Neural progenitor cell (in vitro differentiated cells): ENCODE results near the gene DHRS13. TPM values are rescaled to one million over a fixed set of nuclear protein-coding genes. Genes with fewer than 3 reads are reported as not detected.

Source experiments
- DNase-seq: peaks from one replicate; pipeline ENCODE4 v3.0.0-alpha.2; 2016; ENCODE audit warnings: low spot score
- H2AFZ ChIP-seq: fragments of 200-600 bp; sonication (generic); replicated peaks from 2 replicates; pipeline ENCODE4 v1.6.1; 2016; ENCODE audit warnings: antibody characterized with exemption
- H3F3A ChIP-seq: fragments of 200-600 bp; sonication (generic); 2 replicates; pipeline ENCODE4 v1.6.1; 2016; ENCODE audit warnings: antibody characterized with exemption, low read depth
- H3K27ac ChIP-seq: fragments of 200-600 bp; sonication (generic); 2 replicates; pipeline ENCODE4 v1.5.1; 2016; ENCODE audit warnings: mild to moderate bottlenecking
- H3K27me3 ChIP-seq: fragments of 200-600 bp; sonication (generic); 2 replicates; pipeline ENCODE4 v1.6.1; 2016; ENCODE audit warnings: mild to moderate bottlenecking, moderate library complexity
- H3K36me3 ChIP-seq: fragments of 200-600 bp; sonication (generic); 2 replicates; pipeline ENCODE4 v1.5.1; 2016
- H3K4me1 ChIP-seq: fragments of 200-600 bp; sonication (generic); 2 replicates; pipeline ENCODE4 v1.6.1; 2016; ENCODE audit warnings: mixed run types
- H3K4me2 ChIP-seq: fragments of 200-600 bp; sonication (generic); 2 replicates; pipeline ENCODE4 v1.6.1; 2016
- H3K4me3 ChIP-seq: fragments of 200-600 bp; sonication (generic); 2 replicates; pipeline ENCODE4 v1.5.1; 2016
- H3K79me2 ChIP-seq: fragments of 200-600 bp; sonication (generic); 2 replicates; pipeline ENCODE4 v1.6.1; 2016; ENCODE audit warnings: low read depth
- H3K9ac ChIP-seq: fragments of 200-600 bp; sonication (generic); 2 replicates; pipeline ENCODE4 v1.6.1; 2016
- H3K9me3 ChIP-seq: fragments of 200-600 bp; sonication (generic); 2 replicates; pipeline ENCODE4 v1.5.1; 2016; ENCODE audit warnings: low read depth
- H4K20me1 ChIP-seq: fragments of 200-600 bp; sonication (generic); 2 replicates; pipeline ENCODE4 v1.6.1; 2016; ENCODE audit warnings: low read depth
- H3K27ac Mint-ChIP-seq: 3 replicates; pipeline ENCODE4 v1.8.0; 2021; ENCODE audit warnings: mixed read lengths
- H3K27me3 Mint-ChIP-seq: 2 replicates; pipeline ENCODE4 v1.8.0; 2022; ENCODE audit warnings: low read depth, mild to moderate bottlenecking, inconsistent platforms, moderate library complexity, mixed read lengths; ENCODE audit not compliant: insufficient read depth
- H3K36me3 Mint-ChIP-seq: 3 replicates; pipeline ENCODE4 v1.8.0; 2021; ENCODE audit warnings: mixed read lengths
- H3K4me1 Mint-ChIP-seq: 3 replicates; pipeline ENCODE4 v1.8.0; 2021; ENCODE audit warnings: mixed read lengths
- H3K4me3 Mint-ChIP-seq: 3 replicates; pipeline ENCODE4 v1.8.0; 2021; ENCODE audit warnings: mild to moderate bottlenecking, moderate library complexity, mixed read lengths
- H3K9me3 Mint-ChIP-seq: 3 replicates; pipeline ENCODE4 v1.8.0; 2020; ENCODE audit warnings: mixed read lengths
- CTCF ChIP-seq: fragments of 200-600 bp; sonication (generic); IDR thresholded peaks from 2 replicates; pipeline ENCODE4 v1.5.1; 2017; ENCODE audit warnings: antibody characterized with exemption, mild to moderate bottlenecking
- EZH2 ChIP-seq: fragments of 200-600 bp; sonication (generic); IDR thresholded peaks from 2 replicates; pipeline ENCODE4 v1.6.1; 2017; ENCODE audit warnings: antibody characterized with exemption, mild to moderate bottlenecking, moderate library complexity
- EZH2phosphoT487 ChIP-seq: fragments of 200-600 bp; sonication (generic); IDR thresholded peaks from 2 replicates; pipeline ENCODE4 v1.6.1; 2017; ENCODE audit warnings: antibody characterized with exemption
- total RNA-seq: library from RNA; depleted of rRNA; stranded (reverse); fragments of >200 nt; gene quantifications from 2 replicates; pipeline ENCODE4 v1.2.3, GENCODE V29; 2015; ENCODE audit warnings: low replicate concordance

Gene DHRS13
- total RNA-seq, 1 donor from 2014 or later = 25.6 TPM

- Histone ChIP-seq H3K9ac (no peak overlapping the region), H3K4me2 (no peak overlapping the region), H3K4me1 (no peaks in the 10 kb centered on the region), H3K27ac (no peak overlapping the region), H3F3A (no peaks in the 10 kb centered on the region), H3K79me2 (no peaks in the 10 kb centered on the region), H3K36me3 (no peaks in the 10 kb centered on the region), H4K20me1 (peaks cover 16% of the 10 kb centered on the region), H3K9me3 (no peaks in the 10 kb centered on the region), H2AFZ (no peak overlapping the region), H3K4me3 (no peak overlapping the region), H3K27me3 (no peaks in the 10 kb centered on the region)
- TF ChIP-seq EZH2phosphoT487 (no peak), EZH2 (no peak), CTCF (no peak)
- DNase-seq = no peak
- peaks cover 9% of the 10 kb centered on the region for H3K27me3 Mint-ChIP-seq
- H3K27ac Mint-ChIP-seq = no peak overlapping the region
- no peak overlapping the region for H3K4me3 Mint-ChIP-seq
- peaks cover 3% of the 10 kb centered on the region for H3K4me1 Mint-ChIP-seq
- H3K36me3 Mint-ChIP-seq = peaks cover 26% of the 10 kb centered on the region
- H3K9me3 Mint-ChIP-seq = no peaks in the 10 kb centered on the region
These were observed 20.6 kb downstream of the DHRS13 start for GRCh38 chr17:28882154-28882895.

GRCh38 chr17:28881533-28882056 is 21.3 kb downstream of the DHRS13 start:
- Histone ChIP-seq H3K36me3 (no peaks in the 10 kb centered on the region), H3K79me2 (no peaks in the 10 kb centered on the region), H3F3A (no peaks in the 10 kb centered on the region), H2AFZ (no peak overlapping the region), H3K9ac (no peak overlapping the region), H4K20me1 (peaks cover 10% of the 10 kb centered on the region), H3K4me1 (no peaks in the 10 kb centered on the region), H3K4me3 (no peak overlapping the region), H3K27me3 (no peaks in the 10 kb centered on the region), H3K27ac (no peak overlapping the region), H3K9me3 (no peaks in the 10 kb centered on the region), H3K4me2 (no peak overlapping the region)
- DNase-seq = no peak
- H3K36me3 Mint-ChIP-seq = peaks cover 27% of the 10 kb centered on the region
- no peak for TF ChIP-seq EZH2
- no peak for TF ChIP-seq EZH2phosphoT487
- TF ChIP-seq CTCF = no peak
- no peak overlapping the region for H3K27ac Mint-ChIP-seq
- H3K9me3 Mint-ChIP-seq = no peaks in the 10 kb centered on the region
- H3K4me3 Mint-ChIP-seq = no peak overlapping the region
- H3K27me3 Mint-ChIP-seq = peaks cover 7% of the 10 kb centered on the region
- H3K4me1 Mint-ChIP-seq = no peaks in the 10 kb centered on the region

- peaks cover 5% of the 10 kb centered on the region for H3K27me3 Mint-ChIP-seq
- no peaks in the 10 kb centered on the region for H3K4me1 Mint-ChIP-seq
- Histone ChIP-seq H4K20me1 (peaks cover 1% of the 10 kb centered on the region), H3K36me3 (no peaks in the 10 kb centered on the region), H3K79me2 (no peaks in the 10 kb centered on the region), H3K9me3 (no peaks in the 10 kb centered on the region), H3K27me3 (no peaks in the 10 kb centered on the region), H3K4me2 (no peak overlapping the region), H3K9ac (no peak overlapping the region), H2AFZ (no peak overlapping the region), H3K4me3 (no peak overlapping the region), H3K27ac (no peak overlapping the region), H3K4me1 (no peaks in the 10 kb centered on the region), H3F3A (peaks cover 4% of the 10 kb centered on the region)
- no peak for DNase-seq
- H3K4me3 Mint-ChIP-seq = no peak overlapping the region
- peaks cover 27% of the 10 kb centered on the region for H3K36me3 Mint-ChIP-seq
- H3K27ac Mint-ChIP-seq = no peak overlapping the region
- TF ChIP-seq CTCF (no peak), EZH2phosphoT487 (no peak)
- H3K9me3 Mint-ChIP-seq = no peaks in the 10 kb centered on the region
These were observed 22.3 kb downstream of the DHRS13 start for GRCh38 chr17:28880572-28880945.
